GM18870 (cell line): ENCODE results near the gene MOXD1.
A peak's percentile ranks its signal among the peaks of the same experiment; 100 is the strongest.
"Not testable (repeated sequence)": the region's sequence is repeated elsewhere in the genome, so short reads cannot be mapped to it uniquely, and the experiment has no call there.

ENCODE experiments used
- ATAC-seq: cut with Tn5 transposase; IDR thresholded peaks from one replicate; pipeline ENCODE4 v1.9.1; 2021; ENCODE audit warnings: moderate library complexity; ENCODE audit not compliant: unreplicated experiment

The MOXD1 gene

DNA sequence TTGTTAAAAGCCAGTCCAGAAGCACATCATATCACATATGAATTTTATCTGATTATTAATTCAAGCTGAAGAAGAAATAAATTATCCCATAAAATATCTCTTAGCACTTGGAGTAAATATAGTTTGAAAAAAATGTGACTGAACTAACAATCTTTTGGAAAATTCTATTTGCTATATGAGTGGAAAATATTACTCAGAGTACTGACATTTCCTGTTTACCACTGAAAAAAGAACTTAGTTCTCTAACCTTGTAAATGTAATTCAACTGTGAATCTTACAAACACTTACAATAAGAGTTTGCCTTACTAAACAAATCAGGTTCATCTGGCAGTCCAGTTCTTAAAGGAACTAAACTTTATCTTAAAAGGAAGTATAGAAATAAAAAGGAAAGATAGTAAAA, 44.2 kb downstream of the MOXD1 start:
- ATAC-seq: no peak

DNA sequence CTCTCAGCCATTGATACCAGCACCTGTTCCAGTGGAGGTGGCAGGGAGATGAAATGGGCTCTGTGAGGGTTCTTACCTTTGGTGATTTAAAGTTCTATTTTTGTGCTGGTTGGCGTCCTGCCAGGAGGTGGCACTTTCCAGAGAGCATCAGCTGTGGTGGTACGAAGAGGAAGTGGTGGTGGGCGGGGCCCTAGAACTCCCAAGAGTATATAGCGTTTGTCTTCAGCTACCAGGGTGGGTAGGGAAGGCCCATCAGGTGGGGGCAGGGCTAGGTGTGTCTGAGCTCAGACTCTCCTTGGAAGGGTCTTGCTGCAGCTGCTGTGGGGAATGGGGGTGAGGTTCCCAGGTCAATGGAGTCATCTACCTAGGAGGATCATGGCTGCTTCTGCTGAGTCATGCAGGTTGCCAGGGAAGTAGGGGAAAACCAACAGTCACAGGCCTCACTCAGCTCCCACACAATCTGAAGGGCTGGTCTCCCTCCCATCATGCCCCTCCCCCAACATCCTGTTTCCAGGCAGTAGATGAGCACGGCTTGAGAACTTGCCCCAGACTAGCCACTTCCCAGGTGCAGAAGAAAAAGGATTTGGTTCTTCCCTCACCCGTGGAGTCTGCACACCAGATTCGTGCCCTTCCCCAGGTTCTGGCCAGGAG, 46.6 kb downstream of the MOXD1 start:
- ATAC-seq: no peak

DNA sequence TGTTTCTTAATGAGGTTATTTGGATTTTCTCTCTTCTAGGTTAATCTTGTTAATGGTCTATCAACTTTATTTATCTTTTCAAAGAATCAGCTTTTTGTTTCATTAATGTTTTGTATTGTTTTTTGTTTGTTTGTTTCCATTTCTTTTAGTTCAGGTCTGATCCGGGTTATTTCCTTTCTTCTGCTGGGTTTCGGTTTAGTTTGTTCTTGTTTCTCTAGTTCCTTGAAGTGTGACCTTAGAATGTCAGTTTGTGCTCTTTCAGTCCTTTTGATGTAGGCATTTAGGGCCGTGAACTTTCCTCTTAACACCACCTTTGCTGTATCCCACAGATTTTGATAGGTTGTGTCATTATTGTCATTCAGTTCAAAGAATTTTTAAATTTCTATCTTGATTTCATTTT, 49.3 kb downstream of the MOXD1 start:
- not testable (repeated sequence) for ATAC-seq

DNA sequence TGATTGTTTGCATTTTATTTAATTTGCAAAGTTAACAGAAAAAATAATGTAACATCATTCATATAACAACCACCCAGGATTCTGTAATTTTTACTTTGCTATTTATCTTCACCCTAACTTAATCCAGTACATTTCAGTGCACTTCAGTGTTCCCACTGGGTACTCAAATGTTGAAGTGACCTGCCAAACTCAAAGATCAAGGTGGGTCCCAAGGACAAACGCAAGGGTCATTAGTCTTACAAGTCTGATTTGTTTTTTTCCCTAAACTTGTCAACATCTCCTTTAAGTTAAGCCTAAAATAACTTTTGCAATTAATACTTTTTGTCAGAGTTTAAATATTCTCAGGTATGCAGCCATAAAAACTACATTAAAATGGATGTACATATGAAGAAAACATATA, 53.0 kb downstream of the MOXD1 start:
- ATAC-seq: no peak

DNA sequence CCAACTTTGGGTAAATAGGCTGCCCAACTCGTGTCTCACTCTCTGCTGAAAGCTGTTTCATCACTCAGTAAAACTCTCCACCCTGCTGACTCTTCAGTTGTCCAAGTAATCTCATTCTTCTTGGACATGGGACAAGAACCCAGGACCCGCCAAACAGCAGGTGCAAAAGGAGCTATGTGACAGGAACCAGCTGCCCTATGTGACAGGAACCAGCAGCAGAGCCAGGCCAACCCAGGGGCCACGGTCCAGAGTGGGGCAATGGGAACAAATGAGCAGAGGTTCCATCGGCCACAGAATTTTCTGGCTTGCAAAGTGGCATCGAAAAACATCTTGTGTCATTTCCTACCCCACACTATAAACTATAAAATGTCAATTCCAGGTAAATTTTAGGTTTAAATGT, 56.5 kb downstream of the MOXD1 start:
- no peak for ATAC-seq

DNA sequence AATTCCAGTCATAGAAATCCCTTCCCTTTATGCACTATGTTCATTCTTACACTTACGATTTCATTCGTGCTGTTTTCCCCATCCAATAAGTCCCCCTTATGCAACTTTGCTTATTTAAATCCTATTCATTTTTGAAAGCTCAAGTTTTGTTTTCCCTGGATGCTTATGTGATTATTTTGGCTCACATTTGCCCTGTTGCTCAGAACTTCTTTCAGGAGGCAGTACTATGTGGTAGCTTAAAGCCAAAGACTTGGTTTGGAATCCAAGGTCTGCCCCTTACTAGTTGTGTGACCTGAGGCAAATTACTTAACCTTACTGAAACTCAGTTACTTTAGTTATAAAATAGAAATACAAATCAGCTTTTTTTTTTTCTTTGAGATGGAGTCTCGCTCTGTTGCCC, 59.6 kb downstream of the MOXD1 start:
- ATAC-seq: no peak

DNA sequence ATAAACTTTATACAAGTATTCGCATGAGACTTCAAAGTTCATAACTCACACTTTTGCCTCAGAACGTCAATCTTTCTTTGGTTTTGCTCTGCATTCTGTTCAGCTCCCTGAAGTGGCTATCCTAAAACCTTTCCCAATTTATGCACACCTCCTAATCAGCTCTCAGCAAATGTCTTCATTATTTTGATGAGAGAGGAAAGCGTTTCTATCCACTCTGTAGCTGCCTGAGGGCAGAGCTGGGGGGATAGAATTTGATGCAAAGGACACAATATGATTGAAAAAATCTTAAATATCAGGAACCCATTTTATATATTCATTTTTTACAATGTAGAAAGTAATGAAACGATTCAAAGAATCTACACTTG, 66.8 kb downstream of the MOXD1 start:
- ATAC-seq: no peak

DNA sequence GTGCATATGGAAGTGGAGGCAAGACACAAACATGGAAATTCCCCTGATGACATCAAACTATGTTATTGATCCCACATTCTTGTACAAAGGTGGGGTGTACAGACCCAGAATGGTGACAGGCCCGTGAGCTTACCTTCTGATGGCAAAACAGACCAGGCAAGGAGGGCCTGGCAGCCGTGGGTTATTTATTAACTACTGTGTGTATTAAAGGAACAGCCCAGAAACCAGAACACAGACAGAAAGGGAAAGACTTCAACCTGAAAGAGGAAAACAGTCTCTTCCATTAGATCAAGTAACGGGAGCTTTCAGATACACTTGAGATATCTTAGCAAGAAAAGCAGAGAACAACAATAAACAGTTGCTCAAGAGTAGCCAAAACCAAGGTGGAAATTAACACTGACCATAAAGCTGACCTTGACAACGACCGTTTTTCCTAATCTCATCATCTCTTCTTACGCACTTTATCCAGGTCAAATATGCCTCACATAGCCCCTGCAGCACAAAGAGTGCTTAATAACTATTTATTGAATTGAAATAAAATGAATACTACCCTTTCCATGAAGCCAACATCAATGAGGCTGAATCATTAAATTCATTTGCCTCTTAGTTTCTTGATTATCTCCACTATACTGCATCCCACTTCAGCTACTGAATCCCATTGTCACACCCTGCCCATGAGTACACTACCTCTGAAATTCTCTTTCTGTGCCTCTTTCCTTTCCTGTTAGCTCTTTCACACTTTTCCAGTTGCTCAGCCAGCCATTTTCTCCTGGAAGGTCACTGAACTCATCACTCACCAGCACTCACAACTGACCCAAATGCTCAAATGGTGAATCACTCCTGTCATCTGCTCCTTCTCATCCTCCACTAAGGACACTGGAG, 67.4 kb downstream of the MOXD1 start:
- no peak for ATAC-seq

DNA sequence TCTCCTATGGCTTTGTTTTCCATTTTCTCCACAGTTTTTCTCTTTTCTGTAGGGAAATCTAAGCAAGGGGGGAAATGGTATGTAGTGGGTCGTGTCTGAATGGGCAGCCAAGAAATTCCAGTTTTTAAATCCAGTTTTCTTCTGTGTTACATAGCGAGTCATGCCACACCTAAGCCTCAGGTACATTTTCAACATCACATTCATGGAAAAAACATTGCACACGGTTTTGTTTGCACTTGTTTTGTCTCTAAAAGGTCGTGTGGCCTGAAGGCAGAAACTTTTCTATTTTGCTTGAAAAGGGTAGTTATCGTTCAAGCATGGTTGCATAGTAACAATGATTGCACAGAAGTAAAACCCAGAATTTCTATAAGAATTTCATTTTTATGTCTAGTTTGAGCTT, 70.5 kb downstream of the MOXD1 start:
- ATAC-seq: no peak

DNA sequence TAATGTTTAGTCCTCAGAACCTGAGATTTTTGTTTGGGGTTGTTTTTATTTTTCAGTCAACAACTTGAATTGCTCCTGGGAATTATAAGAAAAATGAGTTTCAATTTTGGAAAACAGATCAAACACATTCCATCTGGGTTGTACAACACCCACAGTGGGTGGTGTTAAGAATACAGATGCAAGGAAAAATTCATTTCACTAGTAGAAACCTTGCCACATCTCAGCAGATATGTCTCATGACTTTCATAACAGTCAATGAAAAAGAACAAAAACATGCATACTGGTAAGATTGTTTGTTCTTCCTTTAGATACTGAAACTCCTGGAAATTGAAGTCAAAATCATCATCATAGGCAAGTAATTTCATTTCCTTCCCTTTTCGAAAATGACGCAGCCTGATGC, 78.9 kb downstream of the MOXD1 start:
- no peak for ATAC-seq

DNA sequence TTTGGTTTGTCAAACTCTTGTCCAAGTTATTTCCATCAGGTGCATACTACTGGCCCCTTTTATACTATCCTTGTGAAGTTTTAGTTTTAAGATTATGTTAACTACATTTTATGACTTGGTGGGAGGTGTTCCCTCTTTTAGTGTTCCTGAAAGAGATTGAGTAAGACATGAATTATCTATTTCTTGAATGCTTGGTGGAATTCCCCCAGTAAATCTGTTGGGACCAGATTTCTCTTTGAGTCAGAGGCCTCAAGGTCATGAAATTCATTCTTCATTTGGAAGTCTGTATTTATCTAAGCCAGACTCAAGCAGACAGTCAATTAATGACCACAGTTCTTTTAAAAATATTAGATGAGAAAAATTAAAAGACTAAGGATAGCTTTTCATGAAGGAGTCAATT, 81.3 kb downstream of the MOXD1 start:
- no peak for ATAC-seq

DNA sequence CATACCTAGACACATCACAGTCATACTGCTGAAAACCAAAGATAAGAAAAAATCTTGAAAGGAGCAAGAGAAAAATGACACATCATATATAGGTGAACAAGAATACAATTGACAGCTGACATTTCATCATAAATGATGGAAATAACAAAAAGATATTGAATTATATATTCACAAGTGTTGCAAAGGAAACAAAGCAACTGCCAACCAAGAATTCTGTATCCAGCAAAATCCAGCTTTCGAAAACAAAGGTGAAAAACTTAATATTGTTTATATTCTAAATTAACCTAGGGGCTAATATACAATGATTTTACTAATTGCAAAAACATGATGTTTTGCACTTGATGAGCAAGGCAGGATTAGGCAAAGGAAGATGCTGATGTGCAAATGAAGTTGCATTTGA, 84.3 kb downstream of the MOXD1 start:
- ATAC-seq: no peak

DNA sequence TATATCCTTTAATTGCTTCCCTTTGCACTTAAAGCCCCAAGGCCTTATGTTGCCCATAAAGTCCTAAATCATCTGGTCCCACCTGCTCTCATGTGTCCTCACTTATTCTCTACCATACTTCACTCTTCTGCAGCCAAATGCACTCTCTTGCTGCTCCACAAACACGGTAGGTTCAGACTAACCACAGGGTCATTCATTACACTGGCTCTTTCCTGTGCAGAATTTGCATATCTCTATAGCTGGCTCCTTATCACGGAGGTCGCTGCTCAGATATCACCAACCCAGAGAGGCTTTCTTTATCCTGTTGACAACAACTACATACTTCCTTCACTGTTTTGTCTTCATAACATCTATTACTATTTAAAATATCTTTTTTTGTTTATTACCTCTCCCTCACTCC, 86.8 kb downstream of the MOXD1 start:
- peak; percentile 82 for ATAC-seq

DNA sequence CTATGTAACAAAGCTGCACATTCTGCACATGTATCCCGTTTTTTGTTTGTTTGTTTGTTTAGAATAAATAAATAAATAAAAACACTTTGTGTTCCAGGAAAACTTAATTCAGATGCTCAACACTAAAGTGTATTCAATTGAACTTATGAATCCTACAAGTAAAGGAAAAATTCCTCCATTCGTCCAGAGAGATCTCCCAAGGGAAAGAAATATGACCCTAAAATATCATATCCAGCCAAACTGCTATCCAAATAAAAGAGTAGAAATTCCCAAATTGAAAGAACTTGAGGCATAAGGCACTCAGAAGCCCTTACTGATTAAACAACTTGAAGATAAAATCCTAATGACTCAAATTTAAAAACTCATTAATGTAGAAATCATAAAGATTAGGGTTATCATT, 90.4 kb downstream of the MOXD1 start:
- ATAC-seq: no peak

DNA sequence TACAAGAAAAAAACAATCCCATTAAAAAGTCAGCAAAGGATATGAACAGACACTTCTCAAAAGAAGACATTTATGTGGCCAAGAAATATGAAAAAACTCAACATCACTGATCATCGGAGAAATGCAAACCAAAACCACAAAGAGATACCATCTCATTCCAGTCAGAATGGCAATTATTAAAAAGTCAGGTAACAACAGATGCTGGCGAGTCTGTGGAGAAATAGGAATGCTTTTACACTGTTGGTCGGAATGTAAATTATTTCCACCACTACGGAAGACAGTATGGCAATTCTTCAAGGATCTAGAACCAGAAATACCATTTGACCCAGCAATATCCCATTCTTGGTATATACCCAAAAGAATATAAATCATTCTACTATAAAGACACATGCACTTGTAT, 91.1 kb downstream of the MOXD1 start:
- not testable (repeated sequence) for ATAC-seq

DNA sequence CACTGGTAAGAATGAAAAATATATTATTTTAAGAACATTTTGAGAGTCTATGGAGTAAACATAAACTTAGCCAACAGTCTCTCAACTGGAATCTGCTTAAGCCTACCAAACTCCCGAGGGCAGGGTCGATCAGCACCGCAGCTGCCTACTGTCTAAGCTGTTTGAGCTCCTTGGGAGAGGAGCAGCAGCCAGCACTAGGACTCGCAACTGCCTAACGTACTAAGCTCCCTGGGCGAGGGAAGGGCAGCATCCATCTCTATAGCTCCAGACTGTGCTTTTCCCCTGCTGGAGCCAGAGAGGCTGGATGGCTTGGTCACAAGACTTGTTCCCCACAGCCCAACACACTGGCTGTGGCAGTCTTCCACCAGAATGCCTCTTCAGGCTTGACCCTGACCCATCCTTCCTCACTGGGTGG, 96.4 kb downstream of the MOXD1 start:
- no peak for ATAC-seq

DNA sequence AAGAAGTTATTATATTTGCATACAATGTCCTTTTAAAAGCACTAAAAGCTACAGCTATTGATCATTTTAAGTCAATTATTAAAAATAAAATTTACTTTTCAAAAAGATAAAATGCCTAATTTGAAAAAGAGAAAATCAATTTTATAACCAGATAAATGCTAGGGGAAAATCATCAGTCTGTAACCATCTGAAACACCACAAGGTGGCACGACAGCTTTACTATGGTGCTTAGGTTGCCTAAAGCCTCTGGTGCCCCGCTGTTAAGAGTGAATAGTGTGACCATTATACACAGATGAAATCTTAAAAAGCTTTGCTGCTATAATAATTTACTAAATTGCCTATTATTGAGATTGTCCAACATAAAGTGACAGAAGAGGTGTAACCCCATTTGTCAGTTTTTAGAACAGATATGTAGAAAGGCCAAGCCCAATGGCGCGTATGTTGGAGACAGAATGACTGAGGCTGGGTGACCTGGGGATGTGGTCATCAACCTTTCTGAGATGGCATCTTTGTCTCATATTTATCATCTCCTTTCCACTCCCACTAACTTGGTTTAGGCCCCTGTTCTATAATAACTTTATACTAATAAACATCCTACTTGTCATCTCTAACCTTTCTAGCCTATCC, 100.8 kb downstream of the MOXD1 start:
- ATAC-seq: peak; percentile 68

DNA sequence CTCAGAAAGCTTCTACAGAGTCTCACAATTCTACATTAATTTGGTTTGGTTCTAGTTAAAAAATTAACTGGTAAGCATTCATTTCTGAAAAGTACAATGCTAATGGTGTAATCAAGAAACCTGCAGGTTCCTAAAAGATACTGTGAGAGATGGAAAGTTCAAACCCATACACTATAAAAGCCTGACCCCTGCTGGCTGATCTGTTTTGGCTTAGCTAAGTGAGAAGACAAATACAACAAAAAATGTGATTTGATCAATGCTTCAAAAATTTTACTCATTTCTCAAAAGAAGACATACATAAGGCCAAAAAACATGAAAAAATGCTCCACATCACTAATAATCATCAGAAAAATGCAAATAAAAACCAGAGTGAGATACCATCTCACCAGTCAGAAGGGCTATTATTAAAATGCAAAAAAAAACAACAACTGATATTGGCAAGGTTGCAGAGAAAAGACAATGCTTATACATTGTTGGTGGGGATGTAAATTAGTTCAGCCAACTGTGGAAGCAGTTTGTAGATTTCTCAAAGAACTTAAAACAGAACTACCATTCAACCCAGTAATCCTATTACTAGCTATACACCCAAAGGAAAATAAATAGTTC, 102.8 kb downstream of the MOXD1 start:
- ATAC-seq: no peak

DNA sequence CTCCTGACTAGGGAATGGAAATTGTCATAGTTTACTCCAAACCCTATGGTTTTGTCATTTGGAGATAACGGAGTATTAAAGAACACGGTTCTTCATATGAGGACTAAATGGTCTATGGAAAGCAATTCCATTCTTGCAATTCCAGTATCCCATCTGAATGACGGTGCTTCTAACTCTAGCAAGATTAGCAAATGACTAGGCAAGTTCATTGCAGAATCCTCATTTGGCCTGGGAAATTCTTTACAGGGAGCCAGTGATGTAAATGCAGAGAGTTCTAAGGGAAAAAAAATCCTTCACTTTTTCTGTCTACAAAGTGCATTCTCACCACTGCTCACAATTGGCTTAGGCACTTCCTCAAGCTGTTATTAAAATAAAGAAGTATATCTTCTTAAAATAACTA, 111.5 kb downstream of the MOXD1 start:
- no peak for ATAC-seq

DNA sequence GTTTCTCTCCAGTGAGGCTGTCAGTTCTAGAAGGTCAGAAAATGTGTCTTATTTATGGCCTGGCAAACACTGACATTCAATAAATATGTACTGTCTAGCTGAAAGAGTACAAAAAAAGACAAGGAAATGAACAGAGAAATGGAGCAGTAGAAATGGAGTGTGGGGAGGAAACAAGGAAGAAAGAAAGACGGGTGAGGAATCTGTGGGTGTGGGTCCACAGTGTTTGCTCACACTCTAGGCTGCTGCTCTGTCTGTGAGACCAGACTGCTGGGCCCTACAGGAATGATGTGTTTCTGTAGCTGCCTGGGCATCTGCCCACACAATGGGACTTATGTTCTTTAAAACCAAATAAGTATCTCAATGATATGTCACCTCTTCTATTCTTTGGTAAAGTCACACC, 114.2 kb downstream of the MOXD1 start:
- ATAC-seq: peak; percentile 13

DNA sequence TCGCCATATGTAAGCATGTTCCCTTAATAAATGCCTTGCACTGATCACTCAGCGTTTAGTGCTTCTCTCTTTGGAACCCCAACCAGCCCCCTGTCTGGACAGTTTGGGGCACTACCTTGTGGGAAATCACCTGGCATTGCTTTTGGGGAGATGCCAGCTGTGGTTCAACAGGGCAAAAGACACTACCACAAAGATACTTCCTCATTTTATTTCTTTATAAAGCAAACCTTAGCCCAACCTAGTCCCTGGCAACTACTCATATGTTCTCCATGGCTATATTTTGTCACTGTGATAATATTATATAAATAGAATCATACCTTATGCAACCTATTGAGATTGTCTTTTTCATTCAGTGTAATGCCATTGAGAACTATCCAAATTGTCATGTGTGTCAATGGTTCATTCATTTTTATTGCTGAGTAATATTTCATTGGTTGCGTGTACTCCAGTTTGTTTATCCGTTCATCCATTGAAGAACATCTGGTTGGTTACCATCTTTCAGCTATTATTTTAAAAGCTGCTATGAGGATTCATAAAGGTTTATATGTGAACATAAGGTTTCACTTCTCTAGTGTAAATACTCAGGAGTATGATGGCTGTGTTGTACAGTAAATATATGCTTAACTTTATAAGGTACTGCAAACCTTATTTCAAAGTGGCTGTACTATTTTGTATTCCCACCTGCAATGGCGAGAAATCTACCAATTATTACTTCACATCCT, 114.8 kb downstream of the MOXD1 start:
- ATAC-seq: peak; percentile 47
